ENCODE results near the gene RASD2. TPM values are rescaled to one million over a fixed set of nuclear protein-coding genes. Genes with fewer than 3 reads are reported as not detected.

The RASD2 gene
- total RNA-seq, 1 donor from 2014 or later, result not detected

- Mint-ChIP-seq H3K4me3 (no peak overlapping the region), H3K4me1 (peaks cover 4% of the 10 kb centered on the region), H3K27me3 (ENCODE audit: low read depth) (peaks cover 20% of the 10 kb centered on the region), H3K36me3 (ENCODE audit: low read depth) (no peaks in the 10 kb centered on the region), H3K9me3 (no peaks in the 10 kb centered on the region), H3K27ac (ENCODE audit: unreplicated experiment) (no peak overlapping the region)
- no peak for TF ChIP-seq CTCF (conservative IDR thresholded peaks at IDR 0.05)
- no peak for DNase-seq (ENCODE audit: low read depth, low spot score)
Observed at GRCh38 chr22:35522225-35523149, 18.1 kb upstream of the RASD2 start.

GRCh38 chr22:35523167-35523947 lies 17.3 kb upstream of the RASD2 start:
- no peak overlapping the region for H3K27ac Mint-ChIP-seq (ENCODE audit: unreplicated experiment)
- H3K36me3 Mint-ChIP-seq (ENCODE audit: low read depth), result no peaks in the 10 kb centered on the region
- no peak for TF ChIP-seq CTCF (conservative IDR thresholded peaks at IDR 0.05)
- H3K27me3 Mint-ChIP-seq (ENCODE audit: low read depth), result peaks cover 17% of the 10 kb centered on the region
- peaks cover 4% of the 10 kb centered on the region for H3K4me1 Mint-ChIP-seq
- DNase-seq (ENCODE audit: low read depth, low spot score), result no peak
- H3K9me3 Mint-ChIP-seq, result no peaks in the 10 kb centered on the region
- H3K4me3 Mint-ChIP-seq, result no peak overlapping the region

GRCh38 chr22:35524966-35525686 lies 15.5 kb upstream of the RASD2 start:
- Mint-ChIP-seq H3K27ac (ENCODE audit: unreplicated experiment) (no peak overlapping the region), H3K9me3 (no peaks in the 10 kb centered on the region), H3K36me3 (ENCODE audit: low read depth) (no peaks in the 10 kb centered on the region), H3K4me3 (no peak overlapping the region), H3K27me3 (ENCODE audit: low read depth) (peaks cover 17% of the 10 kb centered on the region), H3K4me1 (peaks cover 4% of the 10 kb centered on the region)
- DNase-seq (ENCODE audit: low read depth, low spot score), result no peak
- no peak for TF ChIP-seq CTCF (conservative IDR thresholded peaks at IDR 0.05)

- DNase-seq (ENCODE audit: low read depth, low spot score), result no peak
- H3K27me3 Mint-ChIP-seq (ENCODE audit: low read depth), result peaks cover 13% of the 10 kb centered on the region
- H3K27ac Mint-ChIP-seq (ENCODE audit: unreplicated experiment), result no peak overlapping the region
- no peak for TF ChIP-seq CTCF (conservative IDR thresholded peaks at IDR 0.05)
- no peak overlapping the region for H3K4me3 Mint-ChIP-seq
- H3K4me1 Mint-ChIP-seq, result peaks cover 4% of the 10 kb centered on the region
- H3K9me3 Mint-ChIP-seq, result no peaks in the 10 kb centered on the region
- H3K36me3 Mint-ChIP-seq (ENCODE audit: low read depth), result no peaks in the 10 kb centered on the region
Observed at GRCh38 chr22:35525687-35526332, 14.8 kb upstream of the RASD2 start.

Measured in neural crest cell (in vitro differentiated cells).